Right atrium auricular region (tissue), 2 donors: ENCODE results near the gene ROCK2. TPM values are rescaled to one million over a fixed set of nuclear protein-coding genes. Genes with fewer than 3 reads are reported as not detected.

ENCODE experiments used
- DNase-seq: peaks from one replicate; pipeline ENCODE4 v3.0.0-alpha.2; 2019; ENCODE audit warnings: low spot score
- H3K27ac ChIP-seq, 2 donors: fragments of 200-600 bp; sonication (generic); 1 replicate in 1 of 2; 2 replicates in 1 of 2; pipeline ENCODE4 v1.5.1; 2016 to 2019
- H3K27me3 ChIP-seq, 2 donors: fragments of 200-600 bp; sonication (generic); one replicate each; pipeline versions ENCODE4 v1.5.1 to v1.6.0; 2017 to 2019
- H3K36me3 ChIP-seq: fragments of 200-600 bp; sonication (generic); one replicate; pipeline ENCODE4 v1.5.1; 2016
- H3K4me1 ChIP-seq, 2 donors: fragments of 200-600 bp; sonication (generic); one replicate each; pipeline versions ENCODE4 v1.5.1 to v1.6.0; 2017 to 2019
- H3K4me3 ChIP-seq, 2 donors: fragments of 200-600 bp; sonication (generic); 1 replicate in 1 of 2; 2 replicates in 1 of 2; pipeline ENCODE4 v1.5.1; 2017 to 2019; ENCODE audit warnings: mild to moderate bottlenecking in 1 of 2, moderate library complexity in 1 of 2
- H3K9me3 ChIP-seq, 2 donors: fragments of 200-600 bp; sonication (generic); one replicate each; pipeline ENCODE4 v1.5.1; 2019
- total RNA-seq, 2 donors: library from RNA; depleted of rRNA; stranded (reverse); fragments of >200 nt; gene quantifications; one replicate each; pipeline ENCODE4 v1.1.0, GENCODE V29; 2016
- TF ChIP-seq, protein P1 (sequence below), 2 donors: fragments of 200-600 bp; sonication (generic); IDR thresholded peaks; one replicate each; pipeline ENCODE4 v1.5.1; 2019; ENCODE audit warnings: antibody characterized with exemption in 2 of 2

ROCK2 gene
- total RNA-seq, 2 donors from 2014 or later: 32.3 to 32.6 TPM

DNA sequence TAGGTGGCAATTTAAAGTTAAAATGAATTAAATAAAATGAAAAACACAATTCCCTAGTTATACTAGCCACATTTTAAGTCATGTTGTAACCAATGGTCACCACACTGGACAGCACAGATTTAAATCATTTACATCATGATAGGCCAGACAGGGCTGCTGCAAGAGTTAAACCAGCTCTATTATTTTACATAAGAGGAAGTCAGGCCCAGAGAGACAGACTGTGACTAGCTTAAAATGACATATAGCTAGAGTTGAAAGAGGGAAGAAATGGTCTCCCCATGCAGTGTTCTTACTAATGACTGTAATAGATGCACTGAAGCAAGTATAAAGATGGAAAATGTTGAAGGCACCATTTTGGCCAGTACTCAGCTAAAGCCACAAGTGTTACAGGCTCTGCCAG, 119.5 kb downstream of the ROCK2 start:
- no peak overlapping the region for H3K4me3 ChIP-seq
- TF ChIP-seq, protein P1, sequence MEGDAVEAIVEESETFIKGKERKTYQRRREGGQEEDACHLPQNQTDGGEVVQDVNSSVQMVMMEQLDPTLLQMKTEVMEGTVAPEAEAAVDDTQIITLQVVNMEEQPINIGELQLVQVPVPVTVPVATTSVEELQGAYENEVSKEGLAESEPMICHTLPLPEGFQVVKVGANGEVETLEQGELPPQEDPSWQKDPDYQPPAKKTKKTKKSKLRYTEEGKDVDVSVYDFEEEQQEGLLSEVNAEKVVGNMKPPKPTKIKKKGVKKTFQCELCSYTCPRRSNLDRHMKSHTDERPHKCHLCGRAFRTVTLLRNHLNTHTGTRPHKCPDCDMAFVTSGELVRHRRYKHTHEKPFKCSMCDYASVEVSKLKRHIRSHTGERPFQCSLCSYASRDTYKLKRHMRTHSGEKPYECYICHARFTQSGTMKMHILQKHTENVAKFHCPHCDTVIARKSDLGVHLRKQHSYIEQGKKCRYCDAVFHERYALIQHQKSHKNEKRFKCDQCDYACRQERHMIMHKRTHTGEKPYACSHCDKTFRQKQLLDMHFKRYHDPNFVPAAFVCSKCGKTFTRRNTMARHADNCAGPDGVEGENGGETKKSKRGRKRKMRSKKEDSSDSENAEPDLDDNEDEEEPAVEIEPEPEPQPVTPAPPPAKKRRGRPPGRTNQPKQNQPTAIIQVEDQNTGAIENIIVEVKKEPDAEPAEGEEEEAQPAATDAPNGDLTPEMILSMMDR (IDR thresholded peaks at IDR 0.05): no peak
- no peak overlapping the region for H3K27ac ChIP-seq
- no peaks in the 10 kb centered on the region for H3K27me3 ChIP-seq
- H3K4me1 ChIP-seq: peaks cover 0 to 5% of the 10 kb centered on the region in 2 donors
- DNase-seq: no peak
- H3K36me3 ChIP-seq: peaks cover 12% of the 10 kb centered on the region
- no peaks in the 10 kb centered on the region for H3K9me3 ChIP-seq

DNA sequence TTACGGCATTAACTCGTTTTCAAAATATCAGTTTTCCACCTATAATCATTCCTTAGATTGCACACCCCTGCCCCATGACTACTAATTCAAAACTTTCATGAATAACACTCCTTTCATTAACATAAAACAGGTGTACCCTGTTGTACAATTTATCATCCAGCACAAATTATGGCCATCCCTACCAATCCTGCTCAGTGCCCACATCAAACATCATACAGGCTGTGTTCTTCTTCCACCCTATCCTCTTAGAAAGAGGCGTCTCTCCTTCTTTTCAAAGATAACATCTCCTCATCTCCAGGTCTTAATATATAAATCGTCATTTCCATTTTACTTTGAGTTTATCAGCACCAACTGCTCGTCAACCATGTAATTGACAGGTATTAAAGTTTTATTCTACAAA, 121.6 kb downstream of the ROCK2 start:
- H3K27ac ChIP-seq: no peak overlapping the region
- TF ChIP-seq, protein P1 (IDR thresholded peaks at IDR 0.05): no peak
- no peak for DNase-seq
- H3K27me3 ChIP-seq: no peaks in the 10 kb centered on the region
- peaks cover 19% of the 10 kb centered on the region for H3K36me3 ChIP-seq
- H3K4me3 ChIP-seq: no peak overlapping the region
- H3K9me3 ChIP-seq: no peaks in the 10 kb centered on the region
- H3K4me1 ChIP-seq: peaks cover 0 to 5% of the 10 kb centered on the region in 2 donors

DNA sequence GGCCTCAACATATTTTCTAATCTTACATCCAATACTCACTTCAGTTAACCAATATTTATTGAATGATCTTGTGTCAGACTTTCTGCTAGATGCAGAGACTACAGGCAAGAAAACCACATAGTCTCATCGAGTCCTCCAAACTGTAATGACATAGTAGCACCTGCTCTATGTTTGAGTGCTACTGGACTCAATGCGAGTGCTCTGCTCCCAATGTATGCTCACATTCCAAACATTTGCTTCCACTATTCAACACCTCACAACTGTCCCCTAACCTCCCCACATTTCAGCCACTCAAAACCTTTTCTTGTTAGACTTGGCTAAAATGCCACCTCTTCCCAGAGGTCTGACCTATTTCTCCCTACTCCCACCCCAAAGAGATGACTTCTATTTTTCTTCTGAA, 124.0 kb downstream of the ROCK2 start:
- no peaks in the 10 kb centered on the region for H3K9me3 ChIP-seq
- no peak overlapping the region for H3K4me3 ChIP-seq
- TF ChIP-seq, protein P1 (IDR thresholded peaks at IDR 0.05): no peak
- no peak overlapping the region for H3K27ac ChIP-seq
- no peak for DNase-seq
- H3K36me3 ChIP-seq: peaks cover 43% of the 10 kb centered on the region
- no peaks in the 10 kb centered on the region for H3K27me3 ChIP-seq
- H3K4me1 ChIP-seq: no peaks in the 10 kb centered on the region

DNA sequence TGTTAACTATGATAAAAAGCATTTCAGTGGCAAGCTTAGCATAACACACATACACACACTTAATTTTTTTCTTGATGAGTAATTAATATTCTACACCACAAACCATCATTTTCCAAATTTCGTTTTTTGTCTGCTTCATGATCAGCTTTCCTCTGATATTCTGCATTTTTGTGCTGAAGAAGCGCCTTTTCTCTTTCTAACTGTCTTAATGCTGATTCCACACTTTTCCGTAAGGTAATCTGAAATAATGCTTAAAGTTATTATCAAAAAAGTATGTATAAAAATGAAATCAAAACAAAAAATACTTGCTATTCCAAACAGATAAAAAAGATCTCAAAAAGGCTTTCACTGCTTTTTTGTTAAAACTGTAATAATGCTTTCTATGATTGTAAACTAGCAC, 129.0 kb downstream of the ROCK2 start:
- TF ChIP-seq, protein P1 (IDR thresholded peaks at IDR 0.05): no peak
- H3K4me1 ChIP-seq: no peaks in the 10 kb centered on the region
- H3K27me3 ChIP-seq: no peaks in the 10 kb centered on the region
- H3K9me3 ChIP-seq: no peaks in the 10 kb centered on the region
- DNase-seq: no peak
- H3K36me3 ChIP-seq: peaks cover 69% of the 10 kb centered on the region
- H3K27ac ChIP-seq: no peak overlapping the region
- H3K4me3 ChIP-seq: no peak overlapping the region

DNA sequence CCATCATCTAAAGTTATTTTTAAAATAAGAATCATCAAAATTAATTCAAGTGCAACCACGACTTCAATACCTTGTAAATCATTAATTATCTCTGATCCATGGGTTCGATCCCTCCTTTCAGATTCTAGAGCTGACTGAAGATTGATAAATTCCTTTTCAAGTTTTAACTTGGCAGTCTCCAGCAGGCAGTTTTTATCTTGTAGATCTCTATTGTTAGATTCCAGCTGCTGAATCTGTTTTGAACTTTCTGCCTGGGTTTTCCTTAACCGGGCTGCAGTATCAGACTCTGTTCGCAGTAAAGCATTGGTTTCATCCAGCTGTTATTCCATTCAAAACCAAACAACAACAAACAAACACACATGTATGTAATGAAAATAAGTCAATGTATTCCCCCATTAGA, 129.7 kb downstream of the ROCK2 start:
- no peak overlapping the region for H3K4me3 ChIP-seq
- TF ChIP-seq, protein P1 (IDR thresholded peaks at IDR 0.05): no peak

DNA sequence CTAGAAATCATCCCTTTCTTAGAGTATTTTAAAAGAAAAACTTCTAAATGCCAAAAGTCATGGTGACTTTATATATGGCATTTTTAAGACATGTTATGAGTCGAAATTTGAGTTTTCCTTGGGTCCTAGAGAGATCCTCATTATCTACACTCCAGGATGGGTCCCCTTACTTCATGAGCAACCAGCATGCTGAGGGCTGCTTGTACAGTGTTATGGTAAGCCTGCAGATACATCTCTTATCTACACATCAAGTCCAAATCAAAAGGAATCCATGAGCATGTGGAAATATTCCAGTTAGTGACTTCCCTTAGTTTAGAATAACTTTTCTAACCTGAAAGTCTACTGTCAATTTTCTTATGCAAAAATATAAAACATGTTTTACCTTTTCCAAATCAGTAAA, 130.5 kb downstream of the ROCK2 start:
- TF ChIP-seq, protein P1 (IDR thresholded peaks at IDR 0.05): no peak
- peaks cover 63% of the 10 kb centered on the region for H3K36me3 ChIP-seq
- no peak overlapping the region for H3K27ac ChIP-seq
- H3K4me3 ChIP-seq: no peak overlapping the region
- no peaks in the 10 kb centered on the region for H3K27me3 ChIP-seq
- H3K4me1 ChIP-seq: no peaks in the 10 kb centered on the region
- no peak for DNase-seq
- no peaks in the 10 kb centered on the region for H3K9me3 ChIP-seq

More for the DNA sequence above, 129.7 kb downstream of the ROCK2 start:
- no peaks in the 10 kb centered on the region for H3K27me3 ChIP-seq
- peaks cover 68% of the 10 kb centered on the region for H3K36me3 ChIP-seq
- DNase-seq: no peak
- no peaks in the 10 kb centered on the region for H3K4me1 ChIP-seq
- H3K9me3 ChIP-seq: no peaks in the 10 kb centered on the region
- H3K27ac ChIP-seq: no peak overlapping the region
